ENCODE results near the gene IKZF5.

DNA sequence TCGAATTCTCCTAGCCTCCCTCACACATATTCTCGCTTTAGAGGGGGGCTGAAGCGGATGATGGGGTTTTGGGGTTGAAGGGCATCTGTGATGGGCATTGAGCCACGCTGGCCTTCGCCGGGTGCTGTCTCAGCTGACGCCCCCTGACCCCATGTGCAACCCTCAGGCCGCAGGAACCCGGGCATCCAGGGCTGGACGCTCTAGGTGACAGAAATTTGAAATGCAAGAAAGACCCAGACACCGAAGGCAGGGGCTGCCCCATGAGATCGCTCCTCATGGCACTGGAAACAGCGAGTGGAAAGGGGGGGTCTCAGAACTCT is 53.9 kb downstream of the IKZF5 start:
- TF ChIP-seq POLR2AphosphoS5 (IDR thresholded peaks at IDR 0.05; ENCODE audit: insufficient read depth in 1 of 2, low read depth in 1 of 2): no peak
- TF ChIP-seq CTCF (IDR thresholded peaks at IDR 0.05): no peak
